ENCODE measurements around the gene SALL1.

- peak; percentile 73 for TF ChIP-seq CTCF (conservative IDR thresholded peaks at IDR 0.05; ENCODE audit: low read depth, low read length)
- TF ChIP-seq BHLHE40 (IDR thresholded peaks at IDR 0.05; ENCODE audit: low read depth, low read length) = no peak
- TF ChIP-seq ELK1 (IDR thresholded peaks at IDR 0.05; ENCODE audit: borderline replicate concordance, low read depth, low read length) = no peak
- TF ChIP-seq RCOR1 (IDR thresholded peaks at IDR 0.05; ENCODE audit: insufficient replicate concordance, low read length) = no peak
- TF ChIP-seq CEBPB (IDR thresholded peaks at IDR 0.05; ENCODE audit: low read depth, low read length) = no peak
- peak; percentile 75 for TF ChIP-seq RAD21 (IDR thresholded peaks at IDR 0.05; ENCODE audit: low read length)
- TF ChIP-seq POLR2A (IDR thresholded peaks at IDR 0.05; ENCODE audit: low read depth, low read length) = no peak
- TF ChIP-seq FOS (IDR thresholded peaks at IDR 0.05; ENCODE audit: low read depth, low read length) = no peak
- TF ChIP-seq MXI1 (IDR thresholded peaks at IDR 0.05; ENCODE audit: borderline replicate concordance, low read depth, low read length) = no peak
- TF ChIP-seq USF2 (IDR thresholded peaks at IDR 0.05; ENCODE audit: low read depth, low read length) = no peak
- peak; percentile 73 for TF ChIP-seq SMC3 (IDR thresholded peaks at IDR 0.05; ENCODE audit: low read depth, low read length)
- TF ChIP-seq MAFK (IDR thresholded peaks at IDR 0.05; ENCODE audit: low read depth, low read length) = no peak
These were observed 4.7 kb downstream of the SALL1 start for GRCh38 chr16:51146256-51146924.
